IMR-90 (cell line): Measurements from ENCODE around the gene TNFRSF18. TPM values are rescaled to one million over a fixed set of nuclear protein-coding genes. Genes with fewer than 3 reads are reported as not detected.

ENCODE experiments used
- ATAC-seq: fragments of 200-7000 bp; cut with Tn5 transposase; 2 replicates; pipeline ENCODE4 v1.9.1; 2020; ENCODE audit warnings: low read depth, mild to moderate bottlenecking, moderate library complexity
- BruUV-seq: library from RNA; stranded (reverse); fragments of 400-500 nt; replicated peaks from 2 replicates; lab custom pipeline; 2021; lab: Mats Ljungman, UMichigan
- CTCF ChIA-PET: fragments of 300-600 bp; formaldehyde crosslinking; extraction: SDS; loops from one replicate; lab custom pipeline; 2021; ENCODE audit warnings: antibody characterized with exemption; lab: Yijun Ruan, JAX
- POLR2A ChIA-PET: fragments of 300-600 bp; sonication (Branson Sonifier 250); formaldehyde crosslinking; loops from one replicate; lab custom pipeline; 2022; ENCODE audit warnings: antibody characterized with exemption; ENCODE audit not compliant: unreplicated experiment; lab: Charles Lee
- DNase-seq: peaks from one replicate; pipeline ENCODE4 v3.0.0; 2013
- H2AFZ ChIP-seq: replicated peaks from 2 replicates; pipeline ENCODE3; 2013; ENCODE audit warnings: low read length, mild to moderate bottlenecking; ENCODE audit not compliant: poor library complexity
- H2AK5ac ChIP-seq: 2 replicates; pipeline ENCODE4 v1.6.1; 2013; ENCODE audit warnings: low read depth, low read length, inconsistent platforms
- H2AK9ac ChIP-seq: replicated peaks from 2 replicates; pipeline ENCODE3; 2013; ENCODE audit warnings: mild to moderate bottlenecking, low read depth, low read length, moderate library complexity; ENCODE audit not compliant: poor library complexity
- H2BK120ac ChIP-seq: 2 replicates; pipeline ENCODE4 v1.6.1; 2013; ENCODE audit warnings: low read depth, low read length, inconsistent platforms
- H2BK15ac ChIP-seq: 3 replicates; pipeline ENCODE4 v1.6.1; 2013; ENCODE audit warnings: low read depth, low read length, inconsistent platforms
- H2BK20ac ChIP-seq: 2 replicates; pipeline ENCODE4 v1.6.1; 2013; ENCODE audit warnings: low read depth, mild to moderate bottlenecking, inconsistent platforms, low read length, moderate library complexity
- H2BK5ac ChIP-seq: 2 replicates; pipeline ENCODE4 v1.6.1; 2013; ENCODE audit warnings: mild to moderate bottlenecking, low read depth, low read length, inconsistent platforms; ENCODE audit not compliant: poor library complexity, severe bottlenecking
- H3K14ac ChIP-seq: replicated peaks from 2 replicates; pipeline ENCODE4 v1.6.1; 2013; ENCODE audit warnings: low read depth, low read length, inconsistent platforms
- H3K18ac ChIP-seq: 2 replicates; pipeline ENCODE4 v1.6.1; 2013; ENCODE audit warnings: low read depth, low read length, control low read depth
- H3K23ac ChIP-seq: 2 replicates; pipeline ENCODE4 v1.6.1; 2013; ENCODE audit warnings: low read depth, low read length, inconsistent platforms
- H3K27ac ChIP-seq: 2 replicates; pipeline ENCODE4 v1.5.1; 2013; ENCODE audit warnings: mild to moderate bottlenecking, control low read depth, low read length; ENCODE audit not compliant: insufficient read depth
- H3K27me3 ChIP-seq: 2 replicates; pipeline ENCODE4 v1.6.1; 2013; ENCODE audit warnings: low read length; ENCODE audit not compliant: control insufficient read depth, insufficient read depth
- H3K36me3 ChIP-seq: 2 replicates; pipeline ENCODE4 v1.6.1; 2013; ENCODE audit warnings: low read length, mixed read lengths; ENCODE audit not compliant: control insufficient read depth, insufficient read depth
- H3K4ac ChIP-seq: 2 replicates; pipeline ENCODE4 v1.6.1; 2013; ENCODE audit warnings: low read depth, low read length, inconsistent platforms
- H3K4me1 ChIP-seq: 2 replicates; pipeline ENCODE4 v1.6.1; 2013; ENCODE audit warnings: low read length, mixed read lengths; ENCODE audit not compliant: control insufficient read depth, insufficient read depth
- H3K4me2 ChIP-seq: 2 replicates; pipeline ENCODE4 v1.6.1; 2013; ENCODE audit warnings: low read depth, mild to moderate bottlenecking, control low read depth, low read length, moderate library complexity
- H3K4me3 ChIP-seq: 2 replicates; pipeline ENCODE4 v1.5.1; 2013; ENCODE audit warnings: low read depth, mild to moderate bottlenecking, control low read depth, low read length, moderate library complexity; ENCODE audit not compliant: insufficient read depth
- H3K56ac ChIP-seq: 2 replicates; pipeline ENCODE4 v1.6.1; 2013; ENCODE audit warnings: low read length, inconsistent platforms; ENCODE audit not compliant: insufficient read depth; ENCODE audit errors: extremely low read depth
- H3K79me1 ChIP-seq, 2 experiments: 2 replicates each; pipeline ENCODE4 v1.6.1; 2013; ENCODE audit warnings: low read length in 2 of 2, inconsistent platforms in 1 of 2, low read depth in 1 of 2
- H3K9ac ChIP-seq: 2 replicates; pipeline ENCODE4 v1.6.1; 2013; ENCODE audit warnings: low read depth, low read length, control low read depth
- H3K9me1 ChIP-seq: 2 replicates; pipeline ENCODE4 v1.6.1; 2013; ENCODE audit warnings: low read length, inconsistent platforms; ENCODE audit not compliant: insufficient read depth
- H3K9me3 ChIP-seq: 2 replicates; pipeline ENCODE4 v1.6.1; 2013; ENCODE audit warnings: low read length; ENCODE audit not compliant: control insufficient read depth, insufficient read depth
- H4K20me1 ChIP-seq: 2 replicates; pipeline ENCODE4 v1.6.1; 2013; ENCODE audit warnings: low read length, inconsistent platforms; ENCODE audit not compliant: insufficient read depth
- H4K5ac ChIP-seq: 2 replicates; pipeline ENCODE4 v1.6.1; 2013; ENCODE audit warnings: mild to moderate bottlenecking, low read depth, low read length, control low read depth
- H4K8ac ChIP-seq, 2 experiments: 2 replicates each; pipeline ENCODE4 v1.6.1; 2013; ENCODE audit warnings: low read depth in 2 of 2, low read length in 2 of 2, control low read depth in 1 of 2, inconsistent platforms in 1 of 2
- H4K91ac ChIP-seq: 2 replicates; pipeline ENCODE4 v1.6.1; 2013; ENCODE audit warnings: low read depth, low read length, inconsistent platforms; ENCODE audit not compliant: insufficient read depth
- BHLHE40 ChIP-seq: fragments of 150-350 bp; IDR thresholded peaks from 2 replicates; pipeline ENCODE4 v1.6.1; 2016; ENCODE audit warnings: mild to moderate bottlenecking, low read depth, low read length
- CEBPB ChIP-seq: IDR thresholded peaks from 2 replicates; pipeline ENCODE4 v1.6.1; 2012; ENCODE audit warnings: low read depth, low read length, improper control_type of control experiment
- CHD1 ChIP-seq: IDR thresholded peaks from 2 replicates; pipeline ENCODE4 v1.6.1; 2012; ENCODE audit warnings: low read depth, low read length, improper control_type of control experiment
- ELK1 ChIP-seq: fragments of 150-350 bp; IDR thresholded peaks from 2 replicates; pipeline ENCODE4 v1.6.1; 2016; ENCODE audit warnings: low read depth, mild to moderate bottlenecking, low read length, moderate library complexity, borderline replicate concordance
- FOS ChIP-seq: fragments of 150-350 bp; IDR thresholded peaks from 2 replicates; pipeline ENCODE4 v1.6.1; 2016; ENCODE audit warnings: low read depth, low read length
- MAFK ChIP-seq: IDR thresholded peaks from 2 replicates; pipeline ENCODE4 v1.6.1; 2012; ENCODE audit warnings: low read depth, low read length, improper control_type of control experiment
- MAZ ChIP-seq: IDR thresholded peaks from 2 replicates; pipeline ENCODE4 v1.6.1; 2012; ENCODE audit warnings: low read depth, mild to moderate bottlenecking, low read length, improper control_type of control experiment, moderate library complexity, borderline replicate concordance
- MXI1 ChIP-seq: IDR thresholded peaks from 2 replicates; pipeline ENCODE4 v1.6.1; 2012; ENCODE audit warnings: low read depth, mild to moderate bottlenecking, low read length, moderate library complexity, borderline replicate concordance
- NFE2L2 ChIP-seq: fragments of 150-350 bp; IDR thresholded peaks from 2 replicates; pipeline ENCODE4 v1.6.1; 2016; ENCODE audit warnings: low read depth, mild to moderate bottlenecking, low read length
- POLR2A ChIP-seq: IDR thresholded peaks from 2 replicates; pipeline ENCODE4 v1.6.1; 2012; ENCODE audit warnings: mild to moderate bottlenecking, low read depth, low read length
- RAD21 ChIP-seq: IDR thresholded peaks from 2 replicates; pipeline ENCODE4 v1.6.1; 2012; ENCODE audit warnings: low read length, improper control_type of control experiment
- RCOR1 ChIP-seq: IDR thresholded peaks from 2 replicates; pipeline ENCODE4 v1.6.1; 2012; ENCODE audit warnings: mild to moderate bottlenecking, low read length, improper control_type of control experiment; ENCODE audit not compliant: insufficient replicate concordance
- SMC3 ChIP-seq: fragments of 150-350 bp; IDR thresholded peaks from 2 replicates; pipeline ENCODE4 v1.6.1; 2016; ENCODE audit warnings: low read depth, mild to moderate bottlenecking, antibody characterized with exemption, low read length, moderate library complexity
- WGBS, 2 experiments: methylation state at CpG; one replicate each; pipeline versions ENCODE4 v1.1.5 to v1.1.7; 2013; ENCODE audit warnings: missing lambda C conversion rate in 2 of 2; ENCODE audit not compliant: insufficient read length in 1 of 2; ENCODE audit errors: extremely low coverage in 2 of 2; 5-methylcytosine and 5-hydroxymethylcytosine counted together
- dilution Hi-C: fragments of 300-500 bp; cut with HindIII; formaldehyde crosslinking; loops from one replicate; pipeline ENCODE4 v1.14.3; 2018; ENCODE audit warnings: low sequenced_read_pairs; ENCODE audit not compliant: unreplicated experiment
- in situ Hi-C: fragments of 300-500 bp; cut with MboI; formaldehyde crosslinking; loops from 3 replicates; pipeline ENCODE4 v1.14.3; 2019; ENCODE audit warnings: low sequenced_read_pairs, inconsistent platforms, mixed read lengths
- intact Hi-C: fragments of 100-400 bp; cut with micrococcal nuclease; formaldehyde crosslinking; loops from 2 replicates; pipeline ENCODE4 v1.10.0; 2022
- polyA plus RNA-seq, 3 experiments: library from polyadenylated mRNA; depleted of rRNA; stranded (reverse); fragments of >200 nt; gene quantifications; 2 replicates each; pipeline ENCODE4 v1.2.3, GENCODE V29; 2012; ENCODE audit warnings: low replicate concordance in 1 of 3
- total RNA-seq: library from RNA; depleted of rRNA; stranded (reverse); fragments of >200 nt; gene quantifications from 2 replicates; pipeline ENCODE4 v1.2.3, GENCODE V29; 2012
- TF ChIP-seq, protein P1 (sequence below): fragments of 150-350 bp; IDR thresholded peaks from 2 replicates; pipeline ENCODE4 v1.6.1; 2017; ENCODE audit warnings: mild to moderate bottlenecking, antibody characterized with exemption, low read length, low read depth
- TF ChIP-seq, protein P2 (sequence below): conservative IDR thresholded peaks from 2 replicates; pipeline ENCODE4 v1.5.1; 2012; ENCODE audit warnings: mild to moderate bottlenecking, low read depth, low read length, improper control_type of control experiment

The TNFRSF18 gene
- total and polyA plus RNA-seq, 2 of the 4 experiments (the other 2 are of a cell fraction): 0.18 to 1.0 TPM

- Histone ChIP-seq H4K91ac (no peak overlapping the region), H2BK15ac (no peak overlapping the region), H3K36me3 (no peaks in the 10 kb centered on the region), H3K4me3 (no peak overlapping the region), H2BK20ac (no peak overlapping the region), H2BK5ac (no peak overlapping the region), H3K79me1 (no peaks in the 10 kb centered on the region), H3K27me3 (peaks cover 2% of the 10 kb centered on the region; the same call in 1 of the 2 replicates), H2BK120ac (no peak overlapping the region), H3K27ac (no peak overlapping the region), H4K5ac (no peak overlapping the region), H3K23ac (no peak overlapping the region), H3K4me1 (no peaks in the 10 kb centered on the region), H2AFZ (no peak overlapping the region), H4K8ac (no peak overlapping the region), H3K9me3 (no peaks in the 10 kb centered on the region), H4K20me1 (no peaks in the 10 kb centered on the region), H2AK9ac (no peak overlapping the region), H3K18ac (no peak overlapping the region), H3K4me2 (no peak overlapping the region), H3K14ac (no peak overlapping the region), H3K9ac (no peak overlapping the region), H2AK5ac (no peak overlapping the region), H3K9me1 (no peaks in the 10 kb centered on the region), H3K4ac (no peak overlapping the region), H3K56ac (no peak overlapping the region)
- no TSS peak for BruUV-seq
- WGBS, 2 experiments: 73% methylated on average over 12 of the region's 33 CpGs; no CpG with 5 or more reads in 1 of the 2 experiments
- CTCF ChIA-PET: no interaction called here
- in situ Hi-C loops (no loop called here), dilution Hi-C loops (no loop called here), intact Hi-C loops (no loop called here)
- ATAC-seq (no peak), DNase-seq (no peak)
- POLR2A ChIA-PET: no interaction called here
- no peak for TF ChIP-seq RAD21
- no peak for TF ChIP-seq CEBPB
- TF ChIP-seq RCOR1: no peak
- no peak for TF ChIP-seq POLR2A
- no peak for TF ChIP-seq SMC3
- TF ChIP-seq FOS: no peak
- no peak for TF ChIP-seq MAFK
- TF ChIP-seq BHLHE40: no peak
- TF ChIP-seq, protein P1, sequence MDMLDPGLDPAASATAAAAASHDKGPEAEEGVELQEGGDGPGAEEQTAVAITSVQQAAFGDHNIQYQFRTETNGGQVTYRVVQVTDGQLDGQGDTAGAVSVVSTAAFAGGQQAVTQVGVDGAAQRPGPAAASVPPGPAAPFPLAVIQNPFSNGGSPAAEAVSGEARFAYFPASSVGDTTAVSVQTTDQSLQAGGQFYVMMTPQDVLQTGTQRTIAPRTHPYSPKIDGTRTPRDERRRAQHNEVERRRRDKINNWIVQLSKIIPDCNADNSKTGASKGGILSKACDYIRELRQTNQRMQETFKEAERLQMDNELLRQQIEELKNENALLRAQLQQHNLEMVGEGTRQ: no peak
- TF ChIP-seq CHD1: no peak
- no peak for TF ChIP-seq NFE2L2
- TF ChIP-seq MXI1: no peak
- no peak for TF ChIP-seq ELK1
- TF ChIP-seq, protein P2, sequence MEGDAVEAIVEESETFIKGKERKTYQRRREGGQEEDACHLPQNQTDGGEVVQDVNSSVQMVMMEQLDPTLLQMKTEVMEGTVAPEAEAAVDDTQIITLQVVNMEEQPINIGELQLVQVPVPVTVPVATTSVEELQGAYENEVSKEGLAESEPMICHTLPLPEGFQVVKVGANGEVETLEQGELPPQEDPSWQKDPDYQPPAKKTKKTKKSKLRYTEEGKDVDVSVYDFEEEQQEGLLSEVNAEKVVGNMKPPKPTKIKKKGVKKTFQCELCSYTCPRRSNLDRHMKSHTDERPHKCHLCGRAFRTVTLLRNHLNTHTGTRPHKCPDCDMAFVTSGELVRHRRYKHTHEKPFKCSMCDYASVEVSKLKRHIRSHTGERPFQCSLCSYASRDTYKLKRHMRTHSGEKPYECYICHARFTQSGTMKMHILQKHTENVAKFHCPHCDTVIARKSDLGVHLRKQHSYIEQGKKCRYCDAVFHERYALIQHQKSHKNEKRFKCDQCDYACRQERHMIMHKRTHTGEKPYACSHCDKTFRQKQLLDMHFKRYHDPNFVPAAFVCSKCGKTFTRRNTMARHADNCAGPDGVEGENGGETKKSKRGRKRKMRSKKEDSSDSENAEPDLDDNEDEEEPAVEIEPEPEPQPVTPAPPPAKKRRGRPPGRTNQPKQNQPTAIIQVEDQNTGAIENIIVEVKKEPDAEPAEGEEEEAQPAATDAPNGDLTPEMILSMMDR: no peak
- TF ChIP-seq MAZ: no peak
These were observed 22.3 kb downstream of the TNFRSF18 start for GRCh38 chr1:1183833-1184775.
